ENCODE results near the gene PIK3R5.

DNA sequence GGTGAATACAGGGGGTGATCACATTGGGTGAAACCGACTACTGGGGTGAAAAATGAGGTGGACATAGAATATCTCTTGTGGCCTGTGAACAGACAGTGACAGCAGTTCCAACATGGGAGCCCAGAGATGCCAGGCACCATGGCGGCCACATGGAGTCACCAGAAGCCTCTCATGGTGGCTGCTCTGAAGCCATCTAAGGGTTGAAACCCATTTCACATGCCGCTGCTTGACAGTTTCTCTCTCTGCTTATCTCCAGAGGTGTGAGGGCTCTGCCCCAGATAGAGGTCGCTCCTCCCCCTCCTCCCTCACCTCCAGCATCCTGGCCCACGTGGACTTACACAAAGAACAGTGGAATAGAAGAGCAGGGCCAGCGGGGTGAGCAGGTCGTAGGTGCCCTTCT is 60.2 kb downstream of the PIK3R5 start:
- no peak for TF ChIP-seq POLR2AphosphoS5 (IDR thresholded peaks at IDR 0.05)
- TF ChIP-seq, protein P1, sequence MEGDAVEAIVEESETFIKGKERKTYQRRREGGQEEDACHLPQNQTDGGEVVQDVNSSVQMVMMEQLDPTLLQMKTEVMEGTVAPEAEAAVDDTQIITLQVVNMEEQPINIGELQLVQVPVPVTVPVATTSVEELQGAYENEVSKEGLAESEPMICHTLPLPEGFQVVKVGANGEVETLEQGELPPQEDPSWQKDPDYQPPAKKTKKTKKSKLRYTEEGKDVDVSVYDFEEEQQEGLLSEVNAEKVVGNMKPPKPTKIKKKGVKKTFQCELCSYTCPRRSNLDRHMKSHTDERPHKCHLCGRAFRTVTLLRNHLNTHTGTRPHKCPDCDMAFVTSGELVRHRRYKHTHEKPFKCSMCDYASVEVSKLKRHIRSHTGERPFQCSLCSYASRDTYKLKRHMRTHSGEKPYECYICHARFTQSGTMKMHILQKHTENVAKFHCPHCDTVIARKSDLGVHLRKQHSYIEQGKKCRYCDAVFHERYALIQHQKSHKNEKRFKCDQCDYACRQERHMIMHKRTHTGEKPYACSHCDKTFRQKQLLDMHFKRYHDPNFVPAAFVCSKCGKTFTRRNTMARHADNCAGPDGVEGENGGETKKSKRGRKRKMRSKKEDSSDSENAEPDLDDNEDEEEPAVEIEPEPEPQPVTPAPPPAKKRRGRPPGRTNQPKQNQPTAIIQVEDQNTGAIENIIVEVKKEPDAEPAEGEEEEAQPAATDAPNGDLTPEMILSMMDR (IDR thresholded peaks at IDR 0.05): no peak

All from prostate gland (tissue), 2 donors.